Testis (tissue), 2 donors: ENCODE results near the gene PTPRCAP.

ENCODE experiments used
- POLR2A ChIP-seq: fragments of 450-650 bp; IDR thresholded peaks from one replicate; pipeline ENCODE4 v1.6.1; 2017; ENCODE audit warnings: antibody characterized with exemption, mild to moderate bottlenecking, moderate library complexity
- TF ChIP-seq, protein P1 (sequence below), 3 experiments: fragments of 450-650 bp in 2 of 3; fragments of 200-600 bp in 1 of 3; sonication (generic) in 1 of 3; IDR thresholded peaks; one replicate each; pipeline ENCODE4 v1.5.1; 2016 to 2019; ENCODE audit warnings: antibody characterized with exemption in 3 of 3, mild to moderate bottlenecking in 2 of 3, moderate library complexity in 1 of 3

DNA sequence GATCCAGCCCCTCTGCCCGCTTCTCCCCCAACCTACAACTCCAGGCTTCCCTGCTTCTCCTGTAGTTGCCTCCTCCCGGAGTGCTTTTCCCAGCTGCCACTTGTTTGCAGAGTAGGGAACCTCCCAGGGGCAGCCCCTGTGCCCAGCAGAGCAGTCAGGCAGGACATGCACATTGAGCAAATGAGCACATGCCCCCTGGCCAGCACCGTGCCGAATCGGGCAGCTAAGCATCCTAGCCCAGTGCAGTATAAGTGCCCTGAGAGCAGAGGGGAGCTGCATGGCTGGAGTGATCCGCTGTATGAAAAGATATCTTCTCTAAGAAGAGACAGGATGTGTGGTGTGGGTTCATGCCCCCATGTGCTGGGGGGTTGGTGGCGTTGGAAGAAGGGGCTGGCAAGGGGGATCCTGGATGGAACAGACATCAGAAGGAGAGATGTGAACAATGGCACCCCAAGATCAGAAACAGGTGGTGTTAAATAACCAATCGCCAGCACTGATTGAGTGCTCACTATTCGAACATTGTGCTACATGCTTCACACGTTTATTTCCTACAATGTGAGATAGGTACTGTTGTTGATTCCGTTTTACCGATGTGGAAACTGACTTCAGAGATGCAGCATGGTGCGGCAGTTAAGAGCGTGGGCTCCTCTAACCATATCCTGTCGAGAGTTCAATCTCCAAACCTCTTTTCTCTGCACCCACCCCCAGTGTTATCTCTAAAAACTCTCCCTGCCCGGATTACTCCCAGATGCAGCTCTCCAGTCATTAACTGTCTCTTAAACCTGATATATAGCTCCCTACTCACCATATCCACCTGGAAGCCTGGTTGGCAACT, 46.6 kb upstream of the PTPRCAP start:
- TF ChIP-seq, protein P1, sequence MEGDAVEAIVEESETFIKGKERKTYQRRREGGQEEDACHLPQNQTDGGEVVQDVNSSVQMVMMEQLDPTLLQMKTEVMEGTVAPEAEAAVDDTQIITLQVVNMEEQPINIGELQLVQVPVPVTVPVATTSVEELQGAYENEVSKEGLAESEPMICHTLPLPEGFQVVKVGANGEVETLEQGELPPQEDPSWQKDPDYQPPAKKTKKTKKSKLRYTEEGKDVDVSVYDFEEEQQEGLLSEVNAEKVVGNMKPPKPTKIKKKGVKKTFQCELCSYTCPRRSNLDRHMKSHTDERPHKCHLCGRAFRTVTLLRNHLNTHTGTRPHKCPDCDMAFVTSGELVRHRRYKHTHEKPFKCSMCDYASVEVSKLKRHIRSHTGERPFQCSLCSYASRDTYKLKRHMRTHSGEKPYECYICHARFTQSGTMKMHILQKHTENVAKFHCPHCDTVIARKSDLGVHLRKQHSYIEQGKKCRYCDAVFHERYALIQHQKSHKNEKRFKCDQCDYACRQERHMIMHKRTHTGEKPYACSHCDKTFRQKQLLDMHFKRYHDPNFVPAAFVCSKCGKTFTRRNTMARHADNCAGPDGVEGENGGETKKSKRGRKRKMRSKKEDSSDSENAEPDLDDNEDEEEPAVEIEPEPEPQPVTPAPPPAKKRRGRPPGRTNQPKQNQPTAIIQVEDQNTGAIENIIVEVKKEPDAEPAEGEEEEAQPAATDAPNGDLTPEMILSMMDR (IDR thresholded peaks at IDR 0.05) = no peak
- TF ChIP-seq POLR2A = no peak
